Right lobe of liver (tissue), 4 donors: Measurements from ENCODE around the gene NVL.

Experiments used
- POLR2A ChIP-seq: fragments of 450-650 bp; IDR thresholded peaks from one replicate; pipeline ENCODE4 v1.6.1; 2017; ENCODE audit warnings: antibody characterized with exemption, mild to moderate bottlenecking
- TF ChIP-seq, protein P1 (sequence below), 4 donors: fragments of 200-600 bp in 3 of 4; fragments of 450-650 bp in 1 of 4; IDR thresholded peaks; one replicate each; pipeline versions ENCODE4 v1.5.1 to v1.8.0; 2016 to 2022; ENCODE audit warnings: antibody characterized with exemption in 4 of 4, mild to moderate bottlenecking in 2 of 4
- donor health status: DM: no; HTN: no; CAD: no.
- donor health status: DM: no; HTN: no; CAD: no.
- donor health status: DM: no; HTN: yes; CAD: no.

GRCh38 chr1:224308064-224308463 is 21.9 kb downstream of the NVL start:
- TF ChIP-seq, protein P1, sequence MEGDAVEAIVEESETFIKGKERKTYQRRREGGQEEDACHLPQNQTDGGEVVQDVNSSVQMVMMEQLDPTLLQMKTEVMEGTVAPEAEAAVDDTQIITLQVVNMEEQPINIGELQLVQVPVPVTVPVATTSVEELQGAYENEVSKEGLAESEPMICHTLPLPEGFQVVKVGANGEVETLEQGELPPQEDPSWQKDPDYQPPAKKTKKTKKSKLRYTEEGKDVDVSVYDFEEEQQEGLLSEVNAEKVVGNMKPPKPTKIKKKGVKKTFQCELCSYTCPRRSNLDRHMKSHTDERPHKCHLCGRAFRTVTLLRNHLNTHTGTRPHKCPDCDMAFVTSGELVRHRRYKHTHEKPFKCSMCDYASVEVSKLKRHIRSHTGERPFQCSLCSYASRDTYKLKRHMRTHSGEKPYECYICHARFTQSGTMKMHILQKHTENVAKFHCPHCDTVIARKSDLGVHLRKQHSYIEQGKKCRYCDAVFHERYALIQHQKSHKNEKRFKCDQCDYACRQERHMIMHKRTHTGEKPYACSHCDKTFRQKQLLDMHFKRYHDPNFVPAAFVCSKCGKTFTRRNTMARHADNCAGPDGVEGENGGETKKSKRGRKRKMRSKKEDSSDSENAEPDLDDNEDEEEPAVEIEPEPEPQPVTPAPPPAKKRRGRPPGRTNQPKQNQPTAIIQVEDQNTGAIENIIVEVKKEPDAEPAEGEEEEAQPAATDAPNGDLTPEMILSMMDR (IDR thresholded peaks at IDR 0.05) = no peak
- TF ChIP-seq POLR2A = no peak
